Measurements from ENCODE around the gene SHROOM4.

SHROOM4 gene

GRCh38 chrX:50827996-50828395, 14.0 kb upstream of the SHROOM4 start:
- H3K9ac ChIP-seq (ENCODE audit: low read length) = no peak overlapping the region
- no peak overlapping the region for H2AFZ ChIP-seq (ENCODE audit: low read length)
- H3K9me2 ChIP-seq (replicated peaks; ENCODE audit: insufficient read depth, low read length) = no peaks in the 10 kb centered on the region
- H3K4me2 ChIP-seq (ENCODE audit: low read depth, low read length) = no peak overlapping the region
- H3K27me3 ChIP-seq (replicated peaks; ENCODE audit: insufficient read depth, low read length) = no peaks in the 10 kb centered on the region
- H3K36me3 ChIP-seq (replicated peaks; ENCODE audit: insufficient read depth, low read length) = no peaks in the 10 kb centered on the region
- no peaks in the 10 kb centered on the region for H4K20me1 ChIP-seq (ENCODE audit: insufficient read depth, low read length)
- DNase-seq = no peak
- no peak overlapping the region for H3K4me3 ChIP-seq (ENCODE audit: low read length)
- no peaks in the 10 kb centered on the region for H3F3A ChIP-seq (ENCODE audit: insufficient read depth, low read length)
- TF ChIP-seq EZH2phosphoT487 (IDR thresholded peaks at IDR 0.05; ENCODE audit: low read length) (no peak), EZH2 (optimal IDR thresholded peaks at IDR 0.05; ENCODE audit: low read depth, low read length) (no peak), CTCF (IDR thresholded peaks at IDR 0.05; ENCODE audit: low read length) (no peak)
- H3K9me3 ChIP-seq (replicated peaks; ENCODE audit: insufficient read depth, low read length) = no peaks in the 10 kb centered on the region
- H3K27ac ChIP-seq (ENCODE audit: low read length) = no peak overlapping the region
- no peaks in the 10 kb centered on the region for H3K79me2 ChIP-seq (ENCODE audit: low read length)
- H3K4me1 ChIP-seq (ENCODE audit: low read length) = no peaks in the 10 kb centered on the region

GRCh38 chrX:50825825-50826224, 11.8 kb upstream of the SHROOM4 start:
- Histone ChIP-seq H3F3A (ENCODE audit: insufficient read depth, low read length) (no peaks in the 10 kb centered on the region), H3K9me3 (replicated peaks; ENCODE audit: insufficient read depth, low read length) (no peaks in the 10 kb centered on the region), H3K9ac (ENCODE audit: low read length) (no peak overlapping the region), H3K4me1 (ENCODE audit: low read length) (no peaks in the 10 kb centered on the region), H3K9me2 (replicated peaks; ENCODE audit: insufficient read depth, low read length) (no peaks in the 10 kb centered on the region), H3K79me2 (ENCODE audit: low read length) (no peaks in the 10 kb centered on the region), H3K4me3 (ENCODE audit: low read length) (no peak overlapping the region), H4K20me1 (ENCODE audit: insufficient read depth, low read length) (no peaks in the 10 kb centered on the region), H3K27ac (ENCODE audit: low read length) (no peak overlapping the region), H2AFZ (ENCODE audit: low read length) (no peak overlapping the region), H3K4me2 (ENCODE audit: low read depth, low read length) (no peak overlapping the region), H3K27me3 (replicated peaks; ENCODE audit: insufficient read depth, low read length) (no peaks in the 10 kb centered on the region), H3K36me3 (replicated peaks; ENCODE audit: insufficient read depth, low read length) (no peaks in the 10 kb centered on the region)
- TF ChIP-seq CTCF (IDR thresholded peaks at IDR 0.05; ENCODE audit: low read length) (no peak), EZH2phosphoT487 (IDR thresholded peaks at IDR 0.05; ENCODE audit: low read length) (no peak), EZH2 (optimal IDR thresholded peaks at IDR 0.05; ENCODE audit: low read depth, low read length) (no peak)
- no peak for DNase-seq

DNA sequence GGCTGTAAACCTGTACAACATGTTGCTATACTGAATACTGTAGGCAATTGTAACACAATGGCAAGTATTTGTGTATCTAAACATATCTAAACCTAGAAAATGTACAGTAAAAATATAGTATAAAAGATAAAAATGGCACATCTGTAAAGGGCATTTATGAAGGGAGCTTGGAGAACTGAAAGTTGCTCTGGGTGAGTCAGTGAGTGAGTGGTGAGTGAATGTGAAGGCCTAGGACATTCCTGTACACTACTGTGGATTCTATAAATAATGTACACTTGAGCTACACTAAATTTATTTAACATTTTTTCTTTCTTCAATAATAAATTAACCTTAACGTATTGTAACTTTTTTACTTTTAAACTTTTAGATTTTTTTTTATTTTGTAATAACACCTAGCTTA, 5.0 kb upstream of the SHROOM4 start:
- no peak overlapping the region for H3K9ac ChIP-seq (ENCODE audit: low read length)
- no peak for TF ChIP-seq EZH2 (optimal IDR thresholded peaks at IDR 0.05; ENCODE audit: low read depth, low read length)
- TF ChIP-seq CTCF (IDR thresholded peaks at IDR 0.05; ENCODE audit: low read length) = no peak
- TF ChIP-seq EZH2phosphoT487 (IDR thresholded peaks at IDR 0.05; ENCODE audit: low read length) = no peak

More for the DNA sequence above, 5.0 kb upstream of the SHROOM4 start:
- H3K9me3 ChIP-seq (replicated peaks; ENCODE audit: insufficient read depth, low read length) = no peaks in the 10 kb centered on the region
- no peaks in the 10 kb centered on the region for H3K9me2 ChIP-seq (replicated peaks; ENCODE audit: insufficient read depth, low read length)
- no peak overlapping the region for H3K27ac ChIP-seq (ENCODE audit: low read length)
- H3K4me1 ChIP-seq (ENCODE audit: low read length) = no peaks in the 10 kb centered on the region
- no peak overlapping the region for H3K4me2 ChIP-seq (ENCODE audit: low read depth, low read length)
- no peaks in the 10 kb centered on the region for H4K20me1 ChIP-seq (ENCODE audit: insufficient read depth, low read length)
- no peaks in the 10 kb centered on the region for H3F3A ChIP-seq (ENCODE audit: insufficient read depth, low read length)
- H2AFZ ChIP-seq (ENCODE audit: low read length) = no peak overlapping the region
- DNase-seq = no peak
- H3K27me3 ChIP-seq (replicated peaks; ENCODE audit: insufficient read depth, low read length) = no peaks in the 10 kb centered on the region
- H3K4me3 ChIP-seq (ENCODE audit: low read length) = no peak overlapping the region
- no peaks in the 10 kb centered on the region for H3K36me3 ChIP-seq (replicated peaks; ENCODE audit: insufficient read depth, low read length)
- no peaks in the 10 kb centered on the region for H3K79me2 ChIP-seq (ENCODE audit: low read length)

Data from MM.1S (cell line).